K562 (cell line): ENCODE measurements around the gene DARS2. TPM values are rescaled to one million over a fixed set of nuclear protein-coding genes. Genes with fewer than 3 reads are reported as not detected.

Experiments
- BRD4 ChIP-seq: fragments of 200-600 bp; sonication (generic); IDR thresholded peaks from 2 replicates; pipeline ENCODE4 v1.6.1; 2017; ENCODE audit warnings: inconsistent platforms
- E2F5 ChIP-seq: sonication (generic); formaldehyde crosslinking; IDR thresholded peaks from 2 replicates; pipeline ENCODE4 v1.8.0; 2022; ENCODE audit warnings: mild to moderate bottlenecking, missing genetic modification reagents
- HNRNPLL ChIP-seq: fragments of 200-400 bp; formaldehyde crosslinking; IDR thresholded peaks from 2 replicates; pipeline ENCODE4 v1.6.1; 2017; ENCODE audit warnings: low read length, low read depth, mild to moderate bottlenecking; ENCODE audit not compliant: poor library complexity, severe bottlenecking
- KDM4B ChIP-seq, 2 experiments: fragments of 450-650 bp in 1 of 2; sonication (generic) in 1 of 2; IDR thresholded peaks; 2 replicates each; pipeline ENCODE4 v1.6.1; 2016 to 2017; ENCODE audit warnings: borderline replicate concordance in 2 of 2, antibody characterized with exemption in 1 of 2, low read depth in 1 of 2, mild to moderate bottlenecking in 1 of 2
- MCM3 ChIP-seq: fragments of 450-650 bp; IDR thresholded peaks from 2 replicates; pipeline ENCODE4 v1.6.1; 2016
- SPI1 ChIP-seq: IDR thresholded peaks from 2 replicates; pipeline ENCODE4 v1.6.1; 2011; ENCODE audit warnings: low read depth, low read length, control low read depth, borderline replicate concordance
- SUPT5H ChIP-seq: fragments of 450-650 bp; IDR thresholded peaks from 2 replicates; pipeline ENCODE4 v1.6.1; 2016
- TAF7 ChIP-seq: fragments of 450-650 bp; IDR thresholded peaks from 2 replicates; pipeline ENCODE4 v1.6.1; 2016; ENCODE audit warnings: missing genetic modification characterization, missing compliant biosample characterization
- XRCC3 ChIP-seq: fragments of 450-650 bp; IDR thresholded peaks from 2 replicates; pipeline ENCODE4 v1.6.1; 2017; ENCODE audit warnings: mild to moderate bottlenecking, moderate library complexity
- ZNF12 ChIP-seq: sonication (generic); formaldehyde crosslinking; IDR thresholded peaks from 2 replicates; pipeline ENCODE4 v1.4.0; 2020; ENCODE audit warnings: mild to moderate bottlenecking, missing genetic modification reagents
- ZNF511 ChIP-seq: sonication (generic); formaldehyde crosslinking; IDR thresholded peaks from 2 replicates; pipeline ENCODE4 v1.8.0; 2022; ENCODE audit warnings: mild to moderate bottlenecking, missing genetic modification reagents
- polyA plus RNA-seq, 8 experiments: library from polyadenylated mRNA; depleted of rRNA in 4 of 8; stranded (reverse) in 5 of 8; unstranded in 3 of 8; fragments of >200 nt; fragmentation: Nextera tagmentation in 2 of 8; fragmentation: Illumina TruSeq in 1 of 8; extraction: Ambion mirVana in 2 of 8; extraction: Trizol in 1 of 8; gene quantifications; 2 replicates each; pipeline versions ENCODE4 v1.2.1 to v1.2.3, GENCODE V29; 2011 to 2014; ENCODE audit warnings: inconsistent platforms in 1 of 8, missing spikeins in 1 of 8
- total RNA-seq, 7 experiments: library from RNA; depleted of rRNA in 6 of 7; stranded (reverse); fragments of >200 nt in 6 of 7; fragmentation: Illumina TruSeq in 2 of 7; extraction: Trizol in 2 of 7; gene quantifications; 2 replicates each; pipeline versions ENCODE4 v1.2.1 to v1.2.3, GENCODE V29; 2011 to 2021; ENCODE audit warnings: low replicate concordance in 1 of 7
- TF ChIP-seq, protein P1 (sequence below): sonication (generic); formaldehyde crosslinking; IDR thresholded peaks from 2 replicates; pipeline ENCODE4 v1.4.0; 2020; ENCODE audit warnings: mild to moderate bottlenecking, missing genetic modification reagents

Gene DARS2
- total and polyA plus RNA-seq, 9 of the 15 experiments (the other 6 are each of a cell fraction or from before 2014, with no cell fraction given) = 36.4 to 96.7 (median 68.6) TPM

DNA sequence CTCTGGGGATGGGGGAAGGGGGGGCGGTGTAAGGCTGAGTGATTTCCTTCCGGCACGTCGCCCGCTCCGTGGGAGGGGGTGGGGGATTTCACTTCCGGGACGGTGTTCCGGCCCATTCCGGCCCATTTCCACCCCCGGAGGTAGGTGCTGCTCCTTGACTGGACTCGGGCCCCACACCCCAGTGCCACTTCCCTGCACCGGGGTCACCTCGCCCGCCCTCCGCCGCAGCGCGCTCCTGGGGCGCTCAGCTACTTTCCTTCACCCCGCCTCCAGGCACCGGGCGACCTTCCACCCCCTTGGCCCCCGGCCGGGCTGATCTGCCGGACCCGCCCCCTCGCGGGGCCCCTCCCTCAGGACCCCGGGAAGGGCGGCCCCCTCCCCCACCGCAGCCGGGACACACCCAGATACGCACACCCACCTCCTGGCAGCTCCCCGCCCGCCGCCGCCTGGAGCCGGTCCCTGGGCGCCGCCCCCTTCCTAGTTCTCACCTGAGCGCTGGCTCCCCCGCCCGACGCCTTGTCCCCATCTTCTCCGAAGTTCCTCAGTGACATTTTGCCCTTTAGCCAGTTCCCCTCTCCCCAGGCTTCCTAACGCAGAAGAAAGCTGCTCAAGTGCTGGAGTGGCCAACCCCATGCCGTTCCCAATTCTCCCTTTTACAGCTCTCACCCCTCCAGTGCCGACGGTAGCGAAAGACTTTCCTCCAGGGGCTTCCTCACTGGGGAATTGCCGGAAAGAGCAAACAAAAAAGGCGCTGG lies 44.0 kb downstream of the DARS2 start, which contains the start of gene ZBTB37 (continued):
- TF ChIP-seq SPI1 (peak; percentile 57; the same call in 1 of the 2 replicates), E2F5 (CRISPR knock-in tag) (0 out of 2 replicates have a peak, but pooled peaks have one; percentile 57), KDM4B (IDR thresholded peaks at IDR 0.05; ENCODE audit: borderline replicate concordance in 2 of 2, low read depth in 1 of 2) (peak in 1 of 2 experiments; percentile 98; a peak in 2 of 4 replicates), ZNF511 (peak; percentile 93), HNRNPLL (peak; percentile 19), TAF7 (tag) (peak; percentile 27; the same call in 1 of the 2 replicates), BRD4 (no peak; the same call in 1 of the 2 replicates), SUPT5H (0 out of 2 replicates have a peak, but pooled peaks have one; percentile 42), MCM3 (no peak), ZNF12 (CRISPR knock-in tag) (no peak), XRCC3 (no peak)
- TF ChIP-seq, protein P1, sequence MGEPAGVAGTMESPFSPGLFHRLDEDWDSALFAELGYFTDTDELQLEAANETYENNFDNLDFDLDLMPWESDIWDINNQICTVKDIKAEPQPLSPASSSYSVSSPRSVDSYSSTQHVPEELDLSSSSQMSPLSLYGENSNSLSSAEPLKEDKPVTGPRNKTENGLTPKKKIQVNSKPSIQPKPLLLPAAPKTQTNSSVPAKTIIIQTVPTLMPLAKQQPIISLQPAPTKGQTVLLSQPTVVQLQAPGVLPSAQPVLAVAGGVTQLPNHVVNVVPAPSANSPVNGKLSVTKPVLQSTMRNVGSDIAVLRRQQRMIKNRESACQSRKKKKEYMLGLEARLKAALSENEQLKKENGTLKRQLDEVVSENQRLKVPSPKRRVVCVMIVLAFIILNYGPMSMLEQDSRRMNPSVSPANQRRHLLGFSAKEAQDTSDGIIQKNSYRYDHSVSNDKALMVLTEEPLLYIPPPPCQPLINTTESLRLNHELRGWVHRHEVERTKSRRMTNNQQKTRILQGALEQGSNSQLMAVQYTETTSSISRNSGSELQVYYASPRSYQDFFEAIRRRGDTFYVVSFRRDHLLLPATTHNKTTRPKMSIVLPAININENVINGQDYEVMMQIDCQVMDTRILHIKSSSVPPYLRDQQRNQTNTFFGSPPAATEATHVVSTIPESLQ (CRISPR knock-in tag) = no peak
- TF ChIP-seq, all 486 proteins: peak for 143
